22Rv1 (cell line): ENCODE data around the gene ANKRD18B.

Experiments used
- CTCF ChIP-seq: fragments of 450-650 bp; IDR thresholded peaks from 2 replicates; pipeline ENCODE4 v1.5.1; 2017; ENCODE audit warnings: mild to moderate bottlenecking
- ZFX ChIP-seq: fragments of 450-650 bp; IDR thresholded peaks from 2 replicates; pipeline ENCODE4 v1.6.1; 2017; ENCODE audit warnings: antibody characterized with exemption, borderline replicate concordance

- TF ChIP-seq CTCF (no peak), ZFX (no peak)
Observed at GRCh38 chr9:33506626-33507370, 17.3 kb upstream of the ANKRD18B start.
